ENCODE results near the gene SPPL2B. TPM values are rescaled to one million over a fixed set of nuclear protein-coding genes. Genes with fewer than 3 reads are reported as not detected.

The SPPL2B gene
- total RNA-seq, 1 donor from 2014 or later: 20.7 TPM

GRCh38 chr19:2398735-2399305 lies 70.3 kb downstream of the SPPL2B start:
- no peaks in the 10 kb centered on the region for H3K9me3 ChIP-seq (ENCODE audit: low read depth)
- no peaks in the 10 kb centered on the region for H3K27me3 ChIP-seq
- H3K9ac ChIP-seq: no peak overlapping the region
- no peak overlapping the region for H3K27ac ChIP-seq
- no peak overlapping the region for H3K4me3 ChIP-seq
- no peaks in the 10 kb centered on the region for H3K36me3 ChIP-seq
- TF ChIP-seq EZH2 (IDR thresholded peaks at IDR 0.05) (no peak), CTCF (IDR thresholded peaks at IDR 0.05) (no peak), EZH2phosphoT487 (IDR thresholded peaks at IDR 0.05) (no peak)
- H3K4me2 ChIP-seq: no peak overlapping the region
- Mint-ChIP-seq H3K4me1 (no peaks in the 10 kb centered on the region), H3K9me3 (peaks cover 3% of the 10 kb centered on the region), H3K27ac (no peak overlapping the region), H3K27me3 (ENCODE audit: insufficient read depth, low read depth) (peaks cover 13% of the 10 kb centered on the region), H3K36me3 (no peaks in the 10 kb centered on the region), H3K4me3 (no peak overlapping the region)
- H3K4me1 ChIP-seq: no peaks in the 10 kb centered on the region
- H3F3A ChIP-seq (ENCODE audit: low read depth): no peaks in the 10 kb centered on the region
- no peaks in the 10 kb centered on the region for H3K79me2 ChIP-seq (ENCODE audit: low read depth)
- H4K20me1 ChIP-seq (ENCODE audit: low read depth): no peaks in the 10 kb centered on the region
- no peak overlapping the region for H2AFZ ChIP-seq (replicated peaks)
- no peak for DNase-seq (ENCODE audit: low spot score)

- H3K79me2 ChIP-seq (ENCODE audit: low read depth): no peaks in the 10 kb centered on the region
- H2AFZ ChIP-seq (replicated peaks): no peak overlapping the region
- H3K27me3 Mint-ChIP-seq (ENCODE audit: insufficient read depth, low read depth): peaks cover 8% of the 10 kb centered on the region
- no peaks in the 10 kb centered on the region for H3K36me3 ChIP-seq
- H3K4me2 ChIP-seq: no peak overlapping the region
- peaks cover 8% of the 10 kb centered on the region for H3K9me3 Mint-ChIP-seq
- H3K27me3 ChIP-seq: no peaks in the 10 kb centered on the region
- no peak overlapping the region for H3K4me3 ChIP-seq
- TF ChIP-seq CTCF (IDR thresholded peaks at IDR 0.05) (no peak), EZH2phosphoT487 (IDR thresholded peaks at IDR 0.05) (no peak), EZH2 (IDR thresholded peaks at IDR 0.05) (no peak)
- no peak for DNase-seq (ENCODE audit: low spot score)
- no peaks in the 10 kb centered on the region for H4K20me1 ChIP-seq (ENCODE audit: low read depth)
- no peaks in the 10 kb centered on the region for H3K36me3 Mint-ChIP-seq
- H3K9me3 ChIP-seq (ENCODE audit: low read depth): no peaks in the 10 kb centered on the region
- H3F3A ChIP-seq (ENCODE audit: low read depth): no peaks in the 10 kb centered on the region
- no peak overlapping the region for H3K4me3 Mint-ChIP-seq
- H3K27ac ChIP-seq: no peak overlapping the region
- H3K27ac Mint-ChIP-seq: no peak overlapping the region
- H3K4me1 Mint-ChIP-seq: no peaks in the 10 kb centered on the region
- H3K9ac ChIP-seq: no peak overlapping the region
- no peaks in the 10 kb centered on the region for H3K4me1 ChIP-seq
Measured at GRCh38 chr19:2399582-2399981, 71.1 kb downstream of the SPPL2B start.

Other genes with a start within 250 kb of the SPPL2B start
- gene MOB3A, start 232.4 kb upstream of the SPPL2B start, total RNA-seq (ENCODE audit: low replicate concordance): 6.0 and 15.9 TPM in 2 replicates
- gene IZUMO4, start 231.8 kb upstream of the SPPL2B start, total RNA-seq (ENCODE audit: low replicate concordance): 3.7 TPM in 1 of 2 replicates, not detected in the other
- gene AP3D1, start 177.1 kb upstream of the SPPL2B start, total RNA-seq (ENCODE audit: low replicate concordance): 50.9 and 93.7 TPM in 2 replicates
- gene DOT1L, start 164.8 kb upstream of the SPPL2B start, total RNA-seq (ENCODE audit: low replicate concordance): 8.9 and 21.1 TPM in 2 replicates
- 77.6 and 145 TPM in 2 replicates for gene PLEKHJ1, start 92.4 kb upstream of the SPPL2B start, total RNA-seq (ENCODE audit: low replicate concordance)
- 14.4 and 50.7 TPM in 2 replicates for gene SF3A2, start 91.9 kb upstream of the SPPL2B start, total RNA-seq (ENCODE audit: low replicate concordance)
- gene AMH, start 79.4 kb upstream of the SPPL2B start, total RNA-seq (ENCODE audit: low replicate concordance): 3.5 and 22.4 TPM in 2 replicates
- gene JSRP1, start 72.3 kb upstream of the SPPL2B start, total RNA-seq (ENCODE audit: low replicate concordance): 0.12 TPM in 1 of 2 replicates, not detected in the other
- gene PEAK3, start 46.5 kb upstream of the SPPL2B start, total RNA-seq (ENCODE audit: low replicate concordance): not detected in 2 replicates
- 1.5 TPM in 1 of 2 replicates, not detected in the other for gene LINGO3, start 20.5 kb upstream of the SPPL2B start, total RNA-seq (ENCODE audit: low replicate concordance)
- gene LSM7, start 98 bp upstream of the SPPL2B start, total RNA-seq (ENCODE audit: low replicate concordance): 183 and 317 TPM in 2 replicates
- gene TMPRSS9, start 31.6 kb downstream of the SPPL2B start, total RNA-seq (ENCODE audit: low replicate concordance): 0.40 TPM in 1 of 2 replicates, not detected in the other
- 22.3 and 37.9 TPM in 2 replicates for gene TIMM13, start 98.9 kb downstream of the SPPL2B start, total RNA-seq (ENCODE audit: low replicate concordance)
- 78.0 and 246 TPM in 2 replicates for gene LMNB2, start 128.3 kb downstream of the SPPL2B start, total RNA-seq (ENCODE audit: low replicate concordance)
- 3.9 and 6.2 TPM in 2 replicates for gene GADD45B, start 147.4 kb downstream of the SPPL2B start, total RNA-seq (ENCODE audit: low replicate concordance)